MG63 (cell line): Measurements from ENCODE around the gene DNAJC16. TPM values are rescaled to one million over a fixed set of nuclear protein-coding genes. Genes with fewer than 3 reads are reported as not detected.
A peak's percentile ranks its signal among the peaks of the same experiment; 100 is the strongest.
"Not testable (repeated sequence)": the region's sequence is repeated elsewhere in the genome, so short reads cannot be mapped to it uniquely, and the experiment has no call there.

Source experiments
- DNase-seq: peaks from one replicate; pipeline ENCODE4 v3.0.0-alpha.2; 2020
- H3K27me3 ChIP-seq: fragments of 250-450 bp; sonication (Bioruptor Pico); 2 replicates; pipeline ENCODE4 v1.5.1; 2020; ENCODE audit warnings: mild to moderate bottlenecking, moderate library complexity
- H3K36me3 ChIP-seq: fragments of 250-450 bp; sonication (Bioruptor Pico); 2 replicates; pipeline ENCODE4 v1.5.1; 2020; ENCODE audit warnings: mild to moderate bottlenecking, moderate library complexity
- H3K4me3 ChIP-seq: fragments of 250-450 bp; sonication (Bioruptor Pico); 2 replicates; pipeline ENCODE4 v1.5.1; 2020; ENCODE audit warnings: mild to moderate bottlenecking, moderate library complexity
- H3K9me3 ChIP-seq: fragments of 250-450 bp; sonication (Bioruptor Pico); 2 replicates; pipeline ENCODE4 v1.5.1; 2020; ENCODE audit warnings: mild to moderate bottlenecking, moderate library complexity
- total RNA-seq: library from RNA; depleted of rRNA; stranded (reverse); fragments of >200 nt; shearing (Covaris generic); gene quantifications from 2 replicates; pipeline ENCODE4 v1.2.3, GENCODE V29; 2014; ENCODE audit warnings: low replicate concordance; rRNA removed

The DNAJC16 gene
- total RNA-seq, result 3.5 and 3.6 TPM in 2 replicates

DNA sequence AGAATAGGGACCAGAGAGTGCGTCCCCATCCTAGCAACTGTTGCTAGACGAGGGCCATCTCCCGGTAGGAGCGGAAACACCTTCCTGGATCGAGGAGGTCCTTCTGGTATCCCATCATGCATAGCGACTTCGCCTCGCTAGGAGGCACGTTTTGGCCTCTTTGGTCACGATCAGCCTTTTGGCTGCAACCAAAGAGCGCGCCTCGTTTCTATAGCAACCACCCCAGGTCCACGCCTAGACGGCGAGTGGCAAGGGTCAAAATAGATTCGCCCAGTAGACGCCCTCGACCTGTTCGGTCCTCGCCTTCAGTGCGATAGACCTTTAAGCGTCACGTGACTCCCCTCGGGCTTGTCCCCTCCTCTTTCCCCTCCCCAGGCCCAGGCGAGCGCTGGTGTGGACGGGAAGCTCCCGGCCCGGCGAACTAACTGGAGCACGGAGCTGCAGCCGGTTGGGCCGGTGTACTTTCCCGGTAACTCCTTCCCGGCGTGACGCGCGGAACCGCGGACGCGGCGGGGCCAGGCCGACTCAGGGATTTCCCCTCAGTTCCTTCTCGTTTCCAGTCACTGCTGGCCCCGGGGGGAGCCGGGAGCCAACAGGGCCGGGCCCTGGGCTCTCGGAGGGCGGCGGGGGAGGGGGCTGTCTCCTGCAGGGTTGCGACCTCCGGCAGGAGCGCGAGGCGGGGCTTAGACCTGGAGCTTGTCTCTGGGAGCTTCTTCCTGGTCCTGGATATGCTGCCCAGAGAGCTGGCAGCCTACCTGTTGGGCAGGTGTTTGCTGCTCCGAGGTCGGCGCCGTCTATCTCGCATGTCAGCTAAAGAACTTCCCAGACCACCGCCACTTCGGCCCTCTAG lies at the start of gene DNAJC16:
Gene DNAJC16, plus strand, starts transcription at position 359 of the 850 bp plus-strand sequence. CDS start 2,258 bp downstream, outside the sequence.
- Histone ChIP-seq H3K4me3 (peak within 1 kb of the TSS; percentile 87), H3K36me3 (peaks cover 2% of the 10 kb centered on the region), H3K27me3 (no peaks in the 10 kb centered on the region), H3K9me3 (no peaks in the 10 kb centered on the region)
- peak; percentile 99 for DNase-seq

DNA sequence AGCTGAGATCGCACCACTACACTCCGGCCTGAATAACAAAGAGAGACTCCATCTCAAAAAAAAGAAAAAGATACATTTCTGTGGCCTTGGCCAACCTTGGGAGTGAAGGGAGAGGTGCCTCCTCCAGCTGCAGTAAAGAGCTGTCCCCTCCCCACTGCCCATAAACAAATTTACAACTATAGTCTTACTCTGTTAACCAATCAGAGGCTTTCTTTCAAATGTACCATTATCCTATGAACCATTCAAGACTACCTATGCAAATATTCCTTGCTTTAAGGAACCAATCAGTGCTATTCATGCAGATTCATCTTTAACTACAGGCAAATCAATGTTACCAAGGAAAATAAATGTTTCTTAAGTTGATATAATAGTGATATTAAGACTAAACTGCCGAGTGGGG lies 49.7 kb upstream of the DNAJC16 start:
- no peak for DNase-seq
- no peak overlapping the region for H3K4me3 ChIP-seq
- no peaks in the 10 kb centered on the region for H3K36me3 ChIP-seq
- no peaks in the 10 kb centered on the region for H3K9me3 ChIP-seq
- H3K27me3 ChIP-seq, result no peaks in the 10 kb centered on the region

DNA sequence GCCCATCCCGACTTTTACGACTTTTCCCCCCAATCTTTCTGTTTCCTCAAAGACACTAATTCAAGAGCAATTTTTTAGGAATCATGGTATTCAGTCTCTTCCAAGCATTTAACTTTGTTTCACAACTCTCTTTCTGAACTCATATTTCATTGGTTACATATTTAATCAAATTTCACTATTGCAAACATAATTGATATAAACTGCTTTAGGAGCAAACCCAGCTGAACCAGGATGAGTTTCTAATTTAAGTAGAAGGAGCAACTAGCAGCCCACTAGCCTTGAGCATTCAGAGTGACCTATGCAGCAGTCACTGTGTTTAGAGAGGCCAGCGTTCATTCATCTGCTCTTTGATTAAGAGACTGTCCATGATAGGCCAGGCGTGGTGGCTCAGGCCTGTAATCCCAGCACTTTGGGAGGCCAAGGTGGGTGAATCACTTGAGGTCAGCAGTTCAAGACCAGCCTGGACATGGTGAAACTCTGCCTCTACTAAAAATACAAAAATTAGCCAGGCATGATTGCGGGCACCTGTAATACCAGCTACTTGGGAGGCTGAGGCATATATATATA lies 48.9 kb upstream of the DNAJC16 start:
- H3K27me3 ChIP-seq, result no peaks in the 10 kb centered on the region
- no peak for DNase-seq

DNA sequence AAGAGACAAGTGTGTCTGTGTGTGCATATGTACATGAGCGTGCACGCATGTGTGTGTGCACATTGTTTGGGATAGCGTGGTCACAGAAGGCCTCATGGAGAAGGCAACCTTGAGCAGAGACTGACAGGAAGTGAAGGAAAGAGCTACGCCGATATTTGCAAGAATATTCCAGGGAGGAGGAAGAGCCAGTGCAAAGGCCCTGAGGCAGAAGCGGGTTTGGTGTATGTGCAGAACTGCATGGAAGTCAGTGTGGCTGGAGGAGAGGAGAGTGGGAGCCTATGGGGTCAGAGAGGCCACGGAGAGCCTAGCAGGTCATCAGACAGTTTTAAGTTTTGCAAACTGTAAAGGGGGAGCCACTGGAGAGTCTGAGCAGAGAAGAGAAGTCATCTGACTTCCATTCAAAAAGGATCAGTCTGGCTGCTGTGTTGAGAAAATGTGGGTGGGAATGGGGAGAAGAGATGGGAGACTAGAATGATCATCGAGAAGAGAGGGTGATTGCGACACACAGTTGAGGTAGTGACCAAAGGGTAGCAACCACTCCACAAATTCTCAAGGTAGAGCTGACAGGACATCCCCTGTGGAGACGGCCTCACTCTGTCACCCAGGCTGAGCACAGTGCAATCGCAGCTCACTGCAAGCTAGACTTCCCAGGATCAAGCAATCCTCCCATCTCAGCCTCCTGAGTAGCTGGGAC lies 46.8 kb upstream of the DNAJC16 start:
- no peaks in the 10 kb centered on the region for H3K36me3 ChIP-seq
- no peak for DNase-seq
- H3K4me3 ChIP-seq, result no peak overlapping the region
- no peaks in the 10 kb centered on the region for H3K27me3 ChIP-seq
- no peaks in the 10 kb centered on the region for H3K9me3 ChIP-seq

More for the DNA sequence above, 48.9 kb upstream of the DNAJC16 start:
- H3K36me3 ChIP-seq, result no peaks in the 10 kb centered on the region
- H3K9me3 ChIP-seq, result no peaks in the 10 kb centered on the region
- H3K4me3 ChIP-seq, result no peak overlapping the region

DNA sequence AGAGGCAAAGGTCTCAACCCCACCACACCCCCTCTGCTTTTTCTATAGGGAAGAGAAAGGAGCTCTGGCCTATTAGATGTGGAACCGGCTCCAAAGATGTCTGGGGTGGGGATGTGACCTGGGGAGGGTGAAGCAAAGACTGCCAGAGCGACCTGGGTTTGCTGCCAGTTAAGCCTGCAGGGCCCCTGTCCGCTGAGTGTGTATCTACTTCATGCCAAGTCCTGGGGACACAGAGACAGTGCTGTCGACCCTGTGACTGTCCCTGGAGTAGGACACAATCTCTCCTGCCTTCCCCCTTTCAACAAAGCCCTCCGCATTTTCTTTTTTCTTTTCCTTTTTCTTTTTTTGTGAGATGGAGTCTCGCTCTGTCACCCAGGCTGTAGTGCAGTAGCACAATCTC lies 44.2 kb upstream of the DNAJC16 start:
- H3K9me3 ChIP-seq, H3K36me3 ChIP-seq, H3K27me3 ChIP-seq, DNase-seq, H3K4me3 ChIP-seq: not testable (repeated sequence)

DNA sequence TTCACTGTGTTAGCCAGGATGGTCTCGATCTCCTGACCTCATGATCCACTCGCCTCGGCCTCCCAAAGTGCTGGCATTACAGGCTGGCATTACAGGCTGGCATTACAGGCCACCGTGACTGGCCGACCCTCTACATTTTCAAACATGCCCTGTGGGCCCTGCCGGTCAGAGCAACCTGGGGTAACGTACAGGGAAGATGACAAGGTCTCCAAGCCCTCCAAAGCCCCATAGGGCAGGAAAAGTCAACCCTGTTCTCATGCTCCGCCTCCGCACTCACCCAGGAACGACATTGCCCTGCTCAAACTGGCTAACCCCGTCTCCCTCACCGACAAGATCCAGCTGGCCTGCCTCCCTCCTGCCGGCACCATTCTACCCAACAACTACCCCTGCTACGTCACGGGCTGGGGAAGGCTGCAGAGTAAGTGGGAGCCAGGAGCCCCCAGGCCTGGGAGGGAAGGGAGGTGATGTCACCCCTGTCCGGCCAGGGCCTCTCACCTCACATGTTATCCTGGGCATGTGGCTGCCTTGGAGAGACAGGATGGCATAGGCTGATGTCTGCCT lies 43.6 kb upstream of the DNAJC16 start:
- not testable (repeated sequence) for H3K9me3 ChIP-seq, H3K27me3 ChIP-seq, H3K36me3 ChIP-seq, H3K4me3 ChIP-seq, DNase-seq

DNA sequence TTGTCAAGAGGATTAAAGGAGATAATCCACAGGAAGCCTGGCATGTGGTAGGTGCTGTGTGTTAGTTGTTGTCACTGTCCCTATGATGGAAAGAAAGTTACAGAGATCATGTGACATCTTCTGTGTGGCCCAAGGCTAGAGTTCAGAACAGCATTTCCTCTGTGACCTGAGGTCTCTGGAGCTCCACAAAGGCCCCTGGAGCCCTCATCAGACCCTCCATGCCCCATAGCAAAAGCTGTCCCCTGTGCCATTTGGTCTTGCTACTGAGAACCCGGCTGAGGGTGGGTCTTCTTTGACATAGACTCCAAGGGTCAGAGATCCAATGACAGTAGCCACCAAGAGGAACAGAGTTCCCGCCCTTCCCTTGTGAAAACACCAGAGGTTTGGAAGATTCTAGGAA lies 42.7 kb upstream of the DNAJC16 start:
- Histone ChIP-seq H3K36me3 (no peaks in the 10 kb centered on the region), H3K9me3 (no peaks in the 10 kb centered on the region), H3K27me3 (no peaks in the 10 kb centered on the region), H3K4me3 (no peak overlapping the region)
- no peak for DNase-seq

DNA sequence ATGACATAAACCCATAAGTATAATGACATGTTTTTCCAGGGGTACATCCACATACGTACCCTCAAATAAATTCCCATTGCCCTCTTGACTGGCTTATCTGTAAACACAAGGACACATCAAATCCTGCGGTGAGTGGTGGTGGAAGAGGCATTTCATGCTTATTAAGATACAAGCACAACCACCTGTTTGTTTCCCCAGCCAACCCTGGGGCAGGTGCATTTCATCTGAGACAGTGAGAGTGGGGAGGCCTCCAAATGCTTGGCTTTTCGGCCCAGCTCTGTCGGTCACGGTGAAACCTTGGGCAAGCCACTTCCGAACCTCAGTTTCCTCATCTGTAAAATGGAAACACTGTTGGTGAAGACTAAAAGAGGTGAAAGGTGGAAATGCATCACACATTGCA lies 42.2 kb upstream of the DNAJC16 start:
- not testable (repeated sequence) for H3K27me3 ChIP-seq, H3K36me3 ChIP-seq, H3K9me3 ChIP-seq, H3K4me3 ChIP-seq, DNase-seq

DNA sequence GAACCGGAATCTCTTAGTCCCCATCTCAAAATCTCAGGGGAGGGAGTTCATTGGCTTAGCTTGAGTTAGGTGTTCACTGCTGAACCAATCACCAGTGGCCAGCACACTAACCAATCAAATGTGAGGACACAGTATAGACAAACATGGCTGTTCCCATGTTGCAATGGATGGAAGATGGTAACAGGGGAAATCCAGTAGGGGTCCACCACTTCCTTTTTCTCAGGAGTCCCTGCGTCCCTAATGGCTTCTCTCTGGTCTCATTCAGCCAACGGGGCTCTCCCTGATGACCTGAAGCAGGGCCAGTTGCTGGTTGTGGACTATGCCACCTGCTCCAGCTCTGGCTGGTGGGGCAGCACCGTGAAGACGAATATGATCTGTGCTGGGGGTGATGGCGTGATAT lies 41.0 kb upstream of the DNAJC16 start:
- no peak overlapping the region for H3K4me3 ChIP-seq
- H3K27me3 ChIP-seq, result no peaks in the 10 kb centered on the region
- H3K36me3 ChIP-seq, result no peaks in the 10 kb centered on the region
- DNase-seq, result no peak
- H3K9me3 ChIP-seq, result no peaks in the 10 kb centered on the region

DNA sequence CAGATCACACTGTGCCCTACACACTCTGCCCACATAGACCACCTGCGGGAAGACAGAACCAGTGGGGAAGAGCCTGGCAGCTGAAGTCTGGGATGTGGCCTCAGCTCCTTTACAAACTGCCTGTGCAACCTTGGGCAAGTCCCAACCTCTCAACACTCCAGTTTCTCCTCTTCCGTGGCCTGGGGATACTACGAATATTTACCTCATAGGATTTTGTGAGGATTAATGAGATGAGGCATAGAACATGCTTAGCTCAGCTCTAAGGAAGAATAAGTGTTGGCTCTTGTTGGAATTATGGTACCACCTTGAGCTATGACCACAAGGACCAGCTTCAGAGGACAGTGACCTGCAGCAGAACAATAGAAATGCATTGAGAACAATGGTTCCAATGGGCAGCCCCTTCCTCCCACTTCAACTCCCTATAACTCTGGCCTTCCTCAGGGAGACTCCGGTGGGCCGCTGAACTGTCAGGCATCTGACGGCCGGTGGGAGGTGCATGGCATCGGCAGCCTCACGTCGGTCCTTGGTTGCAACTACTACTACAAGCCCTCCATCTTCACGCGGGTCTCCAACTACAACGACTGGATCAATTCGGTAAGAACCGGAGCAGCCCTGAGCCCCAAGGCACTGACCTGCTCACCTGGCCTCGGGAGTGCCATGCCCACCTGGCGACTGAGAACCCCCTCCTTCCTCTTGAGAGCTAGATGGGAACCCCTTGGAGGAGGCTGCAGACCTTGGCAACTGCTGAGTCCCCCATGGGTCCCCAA lies 39.6 kb upstream of the DNAJC16 start:
- not testable (repeated sequence) for H3K4me3 ChIP-seq, H3K9me3 ChIP-seq, DNase-seq, H3K36me3 ChIP-seq, H3K27me3 ChIP-seq

DNA sequence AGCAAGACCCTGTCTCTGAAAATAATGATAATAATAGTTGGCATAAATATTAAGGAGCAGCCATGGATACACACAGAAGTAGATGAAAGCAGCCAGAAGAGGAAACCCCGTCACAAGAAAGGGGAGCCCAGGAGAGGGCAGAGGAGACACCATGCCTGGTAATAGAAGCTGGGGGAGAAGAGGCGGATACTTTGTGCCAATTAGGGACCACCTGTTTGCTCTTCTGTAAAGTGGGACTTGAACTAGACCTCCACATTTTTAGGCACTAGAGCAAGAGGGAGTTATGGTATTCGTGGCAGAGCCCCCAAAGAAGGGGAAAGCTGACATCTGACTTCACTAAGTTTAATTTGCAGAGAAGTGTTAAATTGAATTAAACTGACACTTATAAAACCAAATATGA lies 38.3 kb upstream of the DNAJC16 start:
- DNase-seq, result no peak
- H3K36me3 ChIP-seq, result no peaks in the 10 kb centered on the region
- no peaks in the 10 kb centered on the region for H3K27me3 ChIP-seq
- H3K4me3 ChIP-seq, result no peak overlapping the region
- H3K9me3 ChIP-seq, result no peaks in the 10 kb centered on the region

DNA sequence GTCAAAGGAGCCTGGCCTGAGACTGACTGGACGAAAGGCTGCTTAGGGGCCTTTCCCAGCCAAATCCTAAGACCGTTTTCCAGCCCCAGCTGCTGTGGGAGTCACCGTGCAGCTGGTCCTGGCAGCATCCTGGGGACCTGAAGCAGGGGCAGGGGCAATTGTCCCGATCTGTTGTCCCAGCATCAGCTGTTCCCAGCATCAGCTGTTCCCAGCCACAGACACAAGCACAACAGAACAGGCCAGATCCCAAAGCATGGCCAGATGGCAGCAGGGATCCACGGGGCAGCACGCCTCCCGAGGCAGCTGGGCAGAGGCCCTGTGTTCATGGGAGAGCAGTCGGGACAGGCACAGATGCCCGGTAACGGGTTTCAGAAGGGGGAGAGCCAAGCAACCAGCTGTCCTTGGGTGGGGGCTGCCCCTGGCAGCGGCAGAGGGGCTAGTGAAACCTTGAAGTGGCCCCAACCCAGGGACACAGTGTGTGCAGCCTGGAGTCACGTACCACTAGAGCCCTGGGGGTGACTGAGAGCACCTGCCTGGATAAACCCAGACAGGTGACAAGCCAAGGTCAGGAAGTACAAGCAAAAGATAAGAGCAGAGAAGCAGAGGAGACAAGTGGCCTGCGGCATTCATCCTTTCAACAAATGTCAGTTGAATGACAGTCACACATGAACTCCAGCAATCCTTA lies 37.5 kb upstream of the DNAJC16 start:
- no peak for DNase-seq
- H3K9me3 ChIP-seq, result no peaks in the 10 kb centered on the region

DNA sequence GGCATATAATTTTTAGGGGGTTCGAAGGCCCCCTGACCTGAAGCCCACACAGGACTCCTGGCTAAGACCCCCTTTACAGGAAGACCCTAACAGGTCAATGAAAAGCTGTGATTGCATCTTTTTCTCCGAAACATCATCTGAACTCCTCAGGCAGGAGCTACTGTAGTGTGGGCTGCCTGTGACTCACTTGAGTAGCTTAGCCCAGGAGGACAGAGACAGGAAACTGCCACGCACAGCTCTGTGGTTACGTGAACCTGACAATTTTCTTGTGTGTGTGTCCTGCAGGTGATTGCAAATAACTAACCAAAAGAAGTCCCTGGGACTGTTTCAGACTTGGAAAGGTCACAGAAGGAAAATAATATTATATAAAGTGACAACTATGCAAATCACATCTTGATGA lies 35.6 kb upstream of the DNAJC16 start:
- H3K36me3 ChIP-seq, DNase-seq, H3K9me3 ChIP-seq, H3K4me3 ChIP-seq, H3K27me3 ChIP-seq: not testable (repeated sequence)

More for the DNA sequence above, 37.5 kb upstream of the DNAJC16 start:
- H3K36me3 ChIP-seq, result no peaks in the 10 kb centered on the region
- no peak overlapping the region for H3K4me3 ChIP-seq
- H3K27me3 ChIP-seq, result no peaks in the 10 kb centered on the region

DNA sequence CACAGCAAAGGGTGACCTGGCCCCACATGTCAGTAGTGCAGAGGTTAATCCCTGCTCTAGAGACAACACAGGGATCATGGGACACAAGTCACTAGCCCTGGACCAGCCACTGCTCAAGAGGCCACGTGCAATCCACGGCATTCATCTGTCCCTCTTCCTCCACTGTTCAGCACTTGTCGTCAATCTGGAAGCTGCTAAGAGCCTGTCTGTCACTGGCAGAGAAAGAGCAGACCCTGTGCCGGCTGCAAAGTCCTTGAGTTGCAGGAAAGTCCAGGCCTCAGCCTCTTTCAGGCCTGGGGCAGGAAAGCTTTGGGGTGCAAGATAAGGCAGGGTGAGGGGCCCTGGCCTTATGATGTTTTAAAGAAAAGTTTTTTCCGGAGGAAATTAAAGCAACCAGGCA lies 34.1 kb upstream of the DNAJC16 start:
- no peaks in the 10 kb centered on the region for H3K36me3 ChIP-seq

DNA sequence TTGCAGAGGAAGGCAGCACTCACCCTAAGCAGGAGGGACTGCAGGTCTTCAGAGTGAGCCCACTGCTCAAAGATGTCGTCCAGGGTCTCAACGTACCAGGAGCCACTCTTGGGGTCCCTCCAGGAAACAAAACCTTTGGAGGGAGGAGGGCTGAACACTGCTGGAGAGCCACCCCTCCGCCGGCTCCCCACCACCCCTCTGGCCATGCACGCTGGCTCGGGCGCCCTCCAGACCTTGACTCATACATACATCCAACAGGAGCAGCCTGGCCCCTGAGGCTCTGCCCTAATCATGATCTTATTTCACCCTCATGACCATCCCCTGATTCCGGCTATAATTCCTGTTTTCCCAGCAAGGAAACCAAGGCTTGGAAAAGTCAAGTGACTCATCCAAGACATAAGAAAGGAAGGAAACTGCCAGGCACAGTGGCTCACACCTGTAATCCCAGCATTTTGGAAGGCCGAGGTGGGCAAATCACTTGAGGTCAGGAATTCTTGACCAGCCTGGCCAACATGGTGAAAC lies 32.7 kb upstream of the DNAJC16 start:
- Histone ChIP-seq H3K27me3 (no peaks in the 10 kb centered on the region), H3K4me3 (no peak overlapping the region), H3K36me3 (no peaks in the 10 kb centered on the region), H3K9me3 (no peaks in the 10 kb centered on the region)
- no peak for DNase-seq

More for the DNA sequence above, 34.1 kb upstream of the DNAJC16 start:
- no peak for DNase-seq
- Histone ChIP-seq H3K4me3 (no peak overlapping the region), H3K27me3 (no peaks in the 10 kb centered on the region), H3K9me3 (no peaks in the 10 kb centered on the region)
